GM18498 (cell line): Measurements from ENCODE around the gene STAT6.
"Not testable (repeated sequence)": the region's sequence is repeated elsewhere in the genome, so short reads cannot be mapped to it uniquely, and the experiment has no call there.

ENCODE experiments used
- ATAC-seq: cut with Tn5 transposase; IDR thresholded peaks from one replicate; pipeline ENCODE4 v1.9.1; 2021; ENCODE audit warnings: mild to moderate bottlenecking, moderate library complexity; ENCODE audit not compliant: unreplicated experiment

Gene STAT6

DNA sequence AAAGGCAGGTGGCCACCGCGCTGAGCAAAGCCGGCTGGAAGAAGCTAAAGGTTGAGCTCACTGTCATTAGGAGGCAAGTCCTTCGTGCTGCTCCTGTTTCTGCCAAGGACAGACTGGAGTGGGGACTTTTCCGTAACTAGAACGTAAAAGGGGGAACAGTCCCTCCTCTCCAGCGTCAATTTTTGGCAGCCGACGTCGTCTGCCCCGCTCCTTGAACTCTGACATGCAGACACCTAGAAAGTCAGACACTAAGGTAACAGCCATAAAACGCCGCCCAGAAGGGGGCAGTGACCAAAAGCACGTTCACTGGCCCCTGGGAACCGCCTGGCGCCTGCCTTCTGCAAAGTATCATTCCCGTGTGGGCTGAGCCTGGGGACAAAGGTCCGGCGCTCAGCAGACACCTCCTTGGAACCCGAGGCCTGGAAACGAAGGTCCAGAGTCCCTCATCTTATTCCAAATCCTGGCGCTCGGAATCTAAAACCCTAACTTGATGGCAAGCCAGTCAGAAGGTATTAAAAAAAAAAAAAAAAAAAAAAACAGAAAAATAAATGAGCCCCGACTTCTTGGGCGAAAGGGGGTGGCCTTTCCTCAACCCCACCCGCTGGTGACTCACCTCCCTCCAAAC, 16.1 kb upstream of the STAT6 start:
- ATAC-seq = no peak

DNA sequence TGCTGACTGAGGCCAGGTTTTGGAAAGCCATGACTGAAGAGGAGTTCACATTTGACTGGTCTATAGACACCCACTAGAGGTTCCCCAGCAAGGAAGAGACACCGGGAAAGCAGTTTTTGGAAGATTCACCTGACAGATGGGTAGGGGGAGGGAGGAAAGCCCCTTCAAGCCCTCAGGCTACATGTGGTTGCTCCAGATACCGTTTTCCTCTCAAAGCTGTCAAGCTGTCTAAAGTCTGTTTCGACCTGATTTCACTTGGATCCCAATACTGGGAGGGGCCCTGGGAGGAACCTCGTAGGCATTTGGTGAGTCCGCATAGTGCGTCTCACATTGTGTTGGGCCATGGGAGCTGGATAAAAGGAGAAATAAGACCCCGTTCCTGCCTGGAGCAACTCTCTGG, 15.4 kb upstream of the STAT6 start:
- ATAC-seq = no peak

DNA sequence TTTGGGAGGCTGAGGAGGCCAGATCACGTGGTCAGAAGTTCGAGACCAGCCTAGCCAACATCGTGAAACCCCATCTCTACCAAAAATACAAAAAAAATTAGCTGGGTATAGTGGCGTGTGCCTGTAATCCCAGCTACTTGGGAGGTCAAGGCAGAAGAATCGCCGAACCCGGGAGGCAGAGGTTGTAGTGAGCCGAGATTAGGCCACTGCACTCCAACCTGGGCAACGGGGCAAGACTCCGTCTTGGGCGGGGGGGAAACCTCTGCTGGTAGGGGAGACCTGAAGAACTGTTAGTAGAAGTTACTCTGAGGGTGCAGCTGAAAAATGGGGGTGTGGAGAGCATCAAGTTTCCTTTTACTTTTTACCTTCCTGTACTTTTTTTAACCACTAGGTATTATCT, 14.9 kb upstream of the STAT6 start:
- ATAC-seq = no peak

DNA sequence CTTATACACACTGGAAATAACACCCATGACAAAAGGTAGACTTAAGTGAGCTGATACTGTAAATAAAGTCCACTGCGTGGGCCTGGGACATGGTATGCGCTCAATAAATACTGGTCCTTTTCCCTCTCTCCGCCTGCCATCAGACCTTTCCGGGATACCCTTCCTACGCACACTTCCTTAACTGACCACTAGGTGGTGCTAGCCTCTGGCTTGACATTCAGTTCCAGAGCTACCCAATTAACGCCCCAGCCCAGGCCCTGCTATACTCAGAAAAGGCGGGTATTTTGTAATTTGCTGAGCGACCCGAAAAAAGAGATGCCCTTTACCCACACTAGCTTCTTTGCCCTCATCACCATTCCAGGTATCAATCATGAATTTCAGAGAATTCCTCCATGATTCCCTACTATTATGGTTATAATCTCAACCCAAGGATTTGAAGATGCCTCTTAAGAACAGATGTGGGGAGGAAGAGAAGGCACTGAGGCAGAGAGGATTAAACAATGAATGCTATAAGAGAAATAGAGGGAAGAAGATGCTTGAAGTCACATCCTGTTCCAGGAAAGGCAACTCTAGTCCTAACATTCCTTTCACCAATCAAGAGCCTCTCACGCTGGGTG, 13.2 kb upstream of the STAT6 start:
- no peak for ATAC-seq

DNA sequence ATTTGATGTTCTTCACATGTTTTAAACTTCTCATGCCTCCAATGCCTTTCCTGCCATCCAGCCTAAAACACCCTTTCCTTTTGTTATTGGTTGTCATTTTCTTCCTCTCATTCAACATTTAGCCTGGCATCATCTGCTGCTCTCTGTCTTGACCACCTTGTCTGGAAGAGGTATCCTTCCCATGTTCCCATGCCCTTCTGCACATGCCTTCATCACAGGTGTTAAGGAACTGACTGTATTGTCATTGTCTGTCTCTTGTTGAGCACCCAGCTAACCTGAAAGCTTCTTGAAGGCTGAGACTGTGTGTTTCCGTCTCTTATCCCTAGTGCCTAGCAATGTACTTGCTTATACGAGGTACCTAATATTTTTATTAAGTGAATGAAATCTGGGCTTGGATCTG, 12.7 kb upstream of the STAT6 start:
- ATAC-seq = no peak

DNA sequence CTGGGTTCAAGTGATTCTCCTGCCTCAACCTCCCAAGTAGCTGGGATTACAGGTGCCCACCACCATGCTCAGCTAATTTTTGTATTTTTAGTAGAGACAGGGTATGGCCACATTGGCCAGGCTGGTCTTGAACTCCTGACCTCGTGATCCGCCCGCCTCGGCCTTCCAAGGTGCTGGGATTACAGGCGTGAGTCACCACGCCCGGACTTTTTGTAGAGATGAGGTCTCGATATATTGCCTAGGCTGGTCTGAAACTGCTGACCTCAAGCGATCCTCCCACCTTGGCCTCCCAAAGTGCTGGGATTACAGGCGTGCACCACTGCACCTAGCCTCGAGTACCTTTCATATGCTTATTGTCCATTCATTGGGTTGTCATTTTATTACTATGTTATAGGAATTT, 9.6 kb upstream of the STAT6 start:
- ATAC-seq = not testable (repeated sequence)

DNA sequence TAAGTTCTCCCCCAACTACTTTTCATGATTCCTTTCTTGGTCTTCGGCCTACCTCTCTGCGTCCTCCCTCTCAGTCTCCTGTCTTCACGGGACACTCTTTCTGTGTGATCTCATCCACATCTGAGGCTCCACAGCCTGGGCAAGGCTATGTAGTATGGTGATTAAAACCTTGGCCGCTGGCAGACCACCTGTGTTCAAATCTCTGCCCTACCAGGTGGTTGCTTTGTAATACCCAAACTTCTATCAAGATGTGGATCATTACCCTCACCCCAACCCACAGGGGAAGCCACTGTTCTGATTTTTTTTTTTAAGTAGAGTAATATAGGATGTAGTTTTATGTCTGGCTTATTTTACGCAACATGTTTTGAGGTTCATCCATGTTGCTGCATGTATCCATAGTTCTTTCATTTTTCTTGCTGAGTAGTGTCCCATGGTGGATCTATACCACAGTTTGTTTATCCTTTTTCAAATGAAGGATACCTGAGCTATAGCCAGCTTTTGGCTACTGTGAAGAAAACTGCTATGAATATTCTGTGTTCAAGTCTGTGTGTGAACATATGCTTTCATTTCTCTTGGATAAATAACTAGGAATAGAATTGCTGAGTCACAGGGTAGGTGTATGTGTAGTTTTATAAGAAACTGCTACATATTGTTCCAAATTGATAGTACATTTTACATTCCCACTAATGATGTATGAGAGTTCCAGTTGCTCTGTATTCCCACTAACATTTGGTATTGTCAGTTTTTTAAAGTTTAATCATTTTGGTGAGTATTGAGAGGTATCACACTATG, 8.3 kb upstream of the STAT6 start:
- no peak for ATAC-seq

DNA sequence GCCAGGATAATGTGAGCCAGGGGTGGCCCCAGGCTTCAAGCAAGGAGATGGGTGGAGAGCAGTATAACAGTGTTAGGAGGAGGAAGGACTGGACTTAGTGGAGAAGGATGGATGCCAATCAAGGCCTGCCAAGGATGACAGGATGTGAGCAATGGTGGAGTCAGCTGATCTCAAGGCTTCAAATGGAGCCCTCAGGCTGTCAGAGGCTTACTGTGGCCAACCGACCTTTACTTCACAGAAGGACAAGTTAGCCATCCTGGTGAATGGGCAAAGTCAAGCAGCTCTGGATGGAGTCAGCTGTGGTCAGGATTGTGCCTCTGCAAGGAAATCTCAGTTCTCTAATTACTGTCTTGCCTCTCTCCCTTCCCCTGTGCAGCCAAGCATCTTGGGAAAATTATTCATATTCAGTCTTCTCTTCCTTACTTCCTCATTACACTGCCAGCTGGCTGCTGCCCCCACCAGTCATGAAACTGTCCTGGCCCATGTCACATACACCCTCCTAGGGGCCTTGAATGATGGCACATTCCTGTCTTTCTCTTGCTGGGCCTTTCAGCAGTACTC, 7.6 kb upstream of the STAT6 start:
- no peak for ATAC-seq

DNA sequence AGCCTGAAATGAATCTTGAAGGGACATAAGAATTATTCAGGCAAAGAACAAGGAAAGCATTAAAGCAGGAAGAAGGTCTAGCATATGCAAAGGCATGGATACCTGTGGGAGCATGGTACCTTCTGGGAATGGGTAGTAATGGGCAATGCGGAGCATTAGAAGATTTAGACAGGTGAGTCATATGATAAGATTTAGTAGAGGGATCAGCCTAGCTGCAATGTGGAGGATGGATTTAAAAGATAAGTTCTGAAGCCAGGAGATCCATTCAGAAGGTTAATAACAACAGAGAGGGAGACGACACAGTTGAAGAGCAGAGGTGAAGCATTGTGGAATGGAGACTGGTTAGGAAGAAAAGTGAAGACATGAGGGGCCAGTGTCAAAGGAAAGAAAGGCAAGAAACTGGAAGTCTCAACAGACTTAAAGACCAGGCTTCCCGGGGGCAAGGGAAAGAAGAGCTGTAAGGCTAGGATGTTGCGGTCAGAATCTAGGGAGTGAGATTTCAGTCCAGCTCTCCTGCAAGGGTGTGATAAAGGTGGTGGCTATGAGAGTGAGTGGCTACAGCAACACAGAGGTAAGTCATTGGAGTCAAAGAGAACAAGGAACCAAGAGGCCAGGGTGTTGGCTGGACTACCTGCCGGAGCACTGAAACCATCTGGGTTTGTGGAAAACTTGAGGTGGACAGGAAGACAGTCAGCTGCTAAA, 5.6 kb upstream of the STAT6 start:
- no peak for ATAC-seq

DNA sequence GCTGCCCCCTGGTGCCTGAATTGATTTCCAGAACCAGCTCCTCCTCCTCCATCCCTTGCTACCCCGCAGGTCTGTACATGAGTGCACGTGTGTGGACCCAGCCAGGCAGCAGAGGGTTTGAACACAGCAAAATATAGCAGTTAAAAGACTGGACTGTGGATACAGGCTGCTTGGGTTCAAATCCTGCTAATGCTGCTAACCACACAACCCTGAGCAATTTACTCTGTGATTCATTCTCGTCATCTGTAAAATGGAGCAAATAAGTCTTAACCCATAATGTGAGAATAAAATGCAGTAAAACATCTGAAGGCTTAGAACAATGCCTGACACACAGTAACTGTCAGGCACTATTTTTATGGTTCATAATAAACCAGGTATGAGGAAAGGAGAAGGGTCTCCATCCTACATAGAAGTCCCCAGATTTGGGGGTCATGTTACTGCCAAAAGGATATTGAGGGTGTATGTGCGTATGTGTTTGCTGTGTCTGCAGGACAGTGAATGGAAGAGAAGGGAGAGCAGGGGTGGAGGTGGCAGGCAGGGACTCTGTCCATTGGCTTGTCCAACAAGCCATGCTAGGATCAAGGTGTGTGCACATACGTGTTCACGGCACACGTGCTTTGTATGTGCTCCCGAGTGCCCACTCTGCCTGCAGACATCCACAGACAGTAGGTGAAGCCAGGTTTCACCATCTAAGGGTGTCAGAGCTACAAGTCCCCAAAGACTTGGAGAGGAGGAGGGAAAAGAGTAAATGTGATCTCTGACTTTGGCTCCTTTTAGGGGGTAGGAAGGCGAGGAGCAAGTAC, 1.5 kb upstream of the STAT6 start:
- ATAC-seq = peak; percentile 48

DNA sequence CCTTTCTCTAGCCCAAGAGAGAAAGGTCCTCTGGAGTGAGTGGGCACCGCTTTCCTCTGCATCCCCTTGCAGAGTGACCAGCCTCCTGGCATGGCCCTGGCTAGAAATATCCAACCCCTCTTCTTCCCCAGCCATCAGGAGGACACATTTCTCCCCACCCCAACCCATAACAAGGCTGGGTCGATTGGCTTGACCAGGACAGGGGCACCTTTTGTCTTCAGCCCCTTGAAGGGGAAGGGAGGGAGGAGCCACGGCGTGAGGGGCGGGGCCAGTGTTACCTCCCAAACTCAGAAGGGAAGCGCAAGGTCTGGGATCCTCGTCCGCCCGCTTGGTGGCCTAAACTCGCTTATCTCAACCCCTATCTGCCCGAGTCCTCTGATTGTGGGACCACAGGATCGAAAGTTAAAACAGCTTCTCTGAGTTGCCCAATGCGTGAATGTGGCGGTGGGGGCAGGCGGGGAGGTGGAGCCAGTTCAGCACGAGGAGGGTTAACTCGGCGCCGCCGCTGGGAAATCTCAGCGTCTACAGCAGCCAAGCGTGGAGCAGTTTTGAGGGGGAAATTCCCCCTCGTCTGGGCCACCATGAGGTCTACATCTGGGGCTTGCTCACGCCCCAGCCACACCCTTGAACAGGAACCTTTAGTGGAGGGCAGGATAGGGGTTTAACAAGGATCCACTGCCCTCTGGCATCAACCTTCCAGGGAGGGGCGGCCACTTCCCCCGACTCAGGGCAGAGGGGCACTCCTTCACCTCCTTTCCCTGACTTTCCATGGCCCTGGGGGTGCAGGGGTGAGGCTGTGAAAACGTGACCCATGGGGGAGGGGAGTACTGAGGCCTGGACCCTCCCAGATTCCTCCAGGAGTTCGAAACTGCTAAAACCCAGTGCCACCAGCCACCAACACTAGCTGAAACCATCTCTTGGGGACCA, 795 bp downstream of the STAT6 start:
- peak; percentile 43 for ATAC-seq

DNA sequence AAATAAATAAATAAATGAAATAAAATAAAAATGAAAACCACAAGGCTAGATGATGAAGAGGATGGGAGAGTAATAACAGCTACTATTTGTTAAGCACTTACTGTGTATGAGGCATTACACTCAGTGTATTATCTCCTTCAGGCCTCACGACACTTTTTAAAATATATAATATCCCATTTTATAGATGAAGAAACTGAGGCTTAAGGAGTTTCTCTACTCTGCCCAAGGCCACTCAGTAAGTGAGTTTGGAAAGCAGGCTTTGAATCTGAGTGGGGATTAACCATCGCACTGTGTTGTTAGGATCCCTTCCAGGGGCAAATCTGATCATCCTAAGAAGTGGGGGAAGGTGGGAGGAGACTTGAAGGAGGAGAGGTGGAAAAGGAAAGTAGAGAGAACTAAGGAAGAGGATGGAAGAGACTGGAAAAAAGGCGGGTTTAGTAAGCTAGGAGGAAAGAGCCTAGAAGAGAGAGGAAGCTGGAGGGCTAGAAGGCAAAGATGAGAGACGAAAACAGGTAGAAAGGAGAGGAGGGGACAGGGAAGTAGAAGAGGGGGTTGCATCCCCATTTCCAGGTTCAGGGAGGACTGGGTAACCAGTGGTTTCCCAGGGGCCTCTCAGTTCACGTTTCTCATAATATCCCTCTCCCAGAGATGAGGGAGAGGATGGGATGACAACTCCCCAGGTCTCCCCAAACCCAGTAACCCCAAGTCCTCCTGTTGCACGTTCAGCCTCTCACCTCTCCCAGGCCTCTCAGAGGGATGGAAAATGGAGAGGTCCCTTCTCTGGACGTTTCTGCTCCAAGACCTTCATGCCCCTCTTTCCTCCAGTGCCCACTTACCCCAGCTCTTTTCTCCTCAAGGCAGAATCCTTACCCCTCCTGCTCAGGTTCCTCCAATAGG, 1.7 kb downstream of the STAT6 start:
- no peak for ATAC-seq

DNA sequence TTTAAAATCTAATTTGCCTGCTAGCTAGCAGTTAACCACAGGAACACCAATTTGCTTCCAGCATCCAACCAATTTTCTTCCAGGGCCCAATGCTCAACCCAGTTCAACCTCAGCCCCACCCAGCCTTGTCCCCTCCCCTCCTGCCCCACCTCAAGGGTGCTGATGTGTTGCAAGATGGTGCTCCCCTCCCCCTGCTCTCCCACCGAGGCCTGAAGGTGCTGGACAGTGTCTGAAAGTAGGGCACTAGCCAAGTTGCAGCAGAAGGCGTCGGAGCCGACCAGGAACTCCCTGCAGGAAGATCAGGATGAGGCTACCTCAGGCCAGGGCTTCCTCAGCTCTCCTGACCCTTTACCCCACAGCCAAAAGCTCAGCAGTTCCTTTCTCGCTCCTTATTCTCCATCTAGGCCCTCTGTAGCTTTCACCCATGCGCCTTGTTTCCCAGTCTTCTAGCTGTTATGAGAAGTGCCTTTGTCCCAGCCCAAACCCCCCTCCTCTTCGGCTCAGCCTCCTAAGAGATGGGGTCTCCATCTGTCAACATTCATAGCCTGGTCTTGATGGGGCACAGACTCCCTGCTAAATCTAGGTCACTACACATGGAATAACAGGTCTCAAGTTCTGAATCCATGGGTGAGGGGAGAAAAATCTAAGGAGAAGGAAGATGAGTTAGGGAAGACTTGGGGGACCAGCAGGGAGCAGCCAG, 3.6 kb downstream of the STAT6 start:
- no peak for ATAC-seq

DNA sequence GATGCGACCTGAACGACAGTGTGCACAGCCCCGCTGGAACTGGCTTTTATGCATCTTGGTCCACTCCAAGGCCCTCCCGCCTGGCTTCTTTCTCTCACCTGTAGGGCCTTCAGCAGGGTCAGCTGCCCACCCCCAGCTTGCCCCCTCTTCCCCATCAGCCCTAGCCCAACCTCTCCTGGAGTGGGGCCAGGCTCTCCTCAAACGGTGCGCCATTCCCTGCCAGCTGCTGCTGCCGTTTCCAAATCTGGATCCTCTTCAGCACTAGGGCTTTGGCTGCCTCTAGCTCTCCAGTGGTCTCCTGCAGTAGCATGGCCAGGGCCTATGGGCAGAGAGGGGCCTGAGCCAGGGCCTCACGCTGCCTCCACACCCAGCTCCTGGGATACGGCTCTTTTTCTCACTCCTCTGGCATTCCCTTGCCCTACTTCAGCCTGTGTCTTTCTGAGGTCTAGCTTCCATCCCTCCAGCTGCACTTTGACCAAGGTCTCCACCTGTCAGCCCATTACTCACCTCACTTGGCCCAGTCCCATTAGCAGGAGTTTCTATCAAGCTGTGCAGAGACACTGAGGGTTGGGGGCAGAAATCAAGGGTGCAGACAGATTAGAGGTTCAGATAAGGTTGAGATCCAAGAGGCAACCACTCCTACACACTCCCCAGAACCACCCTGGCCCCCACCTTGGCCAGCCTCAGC, 5.0 kb downstream of the STAT6 start:
- no peak for ATAC-seq

DNA sequence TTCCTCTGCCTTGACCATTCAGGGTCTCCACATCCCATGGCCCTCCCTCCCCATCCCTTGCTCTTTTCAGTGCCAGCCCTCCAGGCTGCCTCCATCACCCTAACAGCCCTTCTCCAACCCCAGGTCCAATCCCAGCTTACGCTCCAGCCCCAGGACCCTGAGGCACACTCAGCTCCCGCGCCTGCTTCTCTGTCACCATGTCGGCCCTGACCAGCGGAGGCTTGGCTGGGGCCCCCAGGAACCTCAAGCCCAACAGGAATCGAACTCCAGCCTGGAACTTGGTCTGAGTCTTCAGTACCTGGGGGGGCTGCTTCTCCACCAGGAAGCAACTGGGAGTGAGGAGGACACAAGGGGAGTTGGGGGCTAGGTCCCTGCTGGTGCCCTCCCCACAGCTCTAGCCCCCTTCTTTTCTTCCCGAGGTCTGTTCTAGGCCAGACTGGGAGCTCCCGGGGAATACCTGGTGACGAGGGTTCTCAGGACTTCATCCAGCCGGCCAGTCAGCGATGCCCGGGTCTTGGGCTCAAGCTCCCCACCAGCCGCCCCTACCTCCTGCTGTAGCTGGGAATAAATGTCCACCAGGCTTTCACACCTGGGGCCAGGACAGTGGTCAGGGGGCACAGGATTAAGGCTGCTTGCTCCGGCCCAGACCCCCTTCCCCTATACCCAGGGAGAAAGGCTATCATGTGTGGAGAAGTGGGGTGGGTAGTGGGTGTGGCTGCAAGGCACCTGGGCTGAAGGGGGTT, 6.0 kb downstream of the STAT6 start:
- no peak for ATAC-seq

DNA sequence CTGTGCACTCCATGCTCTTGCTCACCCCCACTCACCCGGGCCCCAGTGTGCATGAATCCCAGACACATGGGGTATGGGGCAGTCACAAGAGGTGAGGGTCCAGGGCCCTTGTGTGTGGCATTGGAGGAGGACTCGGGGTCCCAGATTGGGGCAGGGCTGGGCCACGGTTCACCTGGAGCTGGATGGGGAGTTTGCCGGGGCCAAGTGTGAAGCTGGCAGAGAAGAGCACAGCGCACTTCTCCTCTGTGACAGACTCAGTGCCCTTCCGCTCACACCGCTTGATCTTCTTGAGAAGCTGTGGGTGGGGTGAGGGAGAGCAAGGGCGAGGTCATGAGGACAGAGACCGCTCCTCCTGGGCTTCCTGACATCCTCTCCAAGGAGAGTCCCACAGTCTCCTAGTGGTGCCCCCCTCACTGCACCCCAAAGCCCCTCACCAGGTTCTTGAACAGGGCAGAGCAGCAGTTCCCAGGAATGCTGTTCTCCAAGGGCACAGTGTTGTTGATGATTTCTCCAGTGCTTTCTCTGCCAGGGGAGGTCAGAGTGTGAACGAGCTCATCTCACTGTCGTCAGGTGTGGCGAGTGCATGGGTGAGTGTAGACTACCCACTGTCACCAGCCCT, 6.8 kb downstream of the STAT6 start:
- no peak for ATAC-seq
